ENCODE measurements around the gene TOM1L2. TPM values are rescaled to one million over a fixed set of nuclear protein-coding genes. Genes with fewer than 3 reads are reported as not detected.

TOM1L2 gene
- total and polyA plus RNA-seq, 9 donors: 18.5 to 40.1 (median 30.2) TPM

DNA sequence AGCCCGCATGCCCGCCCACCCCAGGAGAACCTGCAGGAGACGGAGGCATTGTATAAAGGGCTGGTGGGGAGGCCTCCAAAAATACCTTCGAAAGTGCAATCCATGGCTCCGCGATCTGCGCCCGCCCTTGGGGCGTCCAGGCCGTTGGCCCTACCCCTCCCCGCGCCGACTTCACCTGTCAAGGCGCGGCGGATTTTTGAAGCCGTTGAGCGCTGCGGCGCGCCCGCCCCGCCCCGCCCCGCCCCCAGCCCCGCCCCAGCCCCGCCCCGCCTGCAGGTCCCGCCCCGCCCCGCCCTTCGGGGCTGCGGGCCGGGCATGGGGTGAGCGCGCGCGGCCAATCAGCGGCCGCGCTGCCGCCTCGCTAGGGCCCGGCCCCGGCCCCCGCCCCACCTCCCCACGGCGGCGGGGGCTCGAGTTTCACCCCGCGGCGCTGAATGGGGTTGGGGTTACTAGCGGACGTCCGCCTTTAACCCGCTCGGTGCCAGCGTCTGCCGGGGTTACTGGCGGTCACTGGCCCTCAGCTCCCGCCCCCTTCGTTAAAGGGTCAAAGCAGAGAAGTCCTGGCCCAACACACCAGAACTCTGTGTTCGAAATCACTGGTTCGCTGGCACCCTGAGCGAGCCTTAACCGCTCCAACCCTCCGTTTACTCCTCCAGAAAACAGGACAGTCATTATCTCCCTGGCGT is 148.6 kb downstream of the TOM1L2 start:
- peaks cover 67% of the 10 kb centered on the region for H3K4me1 ChIP-seq (ENCODE audit: control insufficient read depth, insufficient read depth, low read length)

DNA sequence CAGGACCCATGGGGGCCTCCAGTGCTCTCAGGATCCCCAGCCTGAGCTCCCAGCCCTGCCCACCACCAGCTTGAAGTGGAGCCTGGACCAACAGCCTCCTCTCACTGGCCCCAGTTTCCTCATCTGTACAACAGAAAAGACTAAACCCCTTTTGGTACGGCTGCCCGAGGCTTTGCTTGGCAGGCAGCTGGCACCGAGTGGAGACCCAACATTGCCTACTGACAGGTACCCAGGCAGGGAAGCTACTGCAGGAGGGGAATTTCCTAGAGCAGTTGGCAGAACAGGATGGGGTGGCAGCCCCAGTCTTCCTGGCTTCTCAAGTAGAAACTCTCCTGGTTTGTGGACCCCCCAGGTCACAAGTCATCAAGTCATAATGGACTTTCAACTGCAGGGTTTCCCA is 149.6 kb downstream of the TOM1L2 start:
- Histone ChIP-seq H3K9me3 (replicated peaks; ENCODE audit: control insufficient read depth, low read depth, low read length) (no peaks in the 10 kb centered on the region), H3K4me3 (ENCODE audit: low read length) (peak overlapping the region; percentile 40), H3K27ac (ENCODE audit: low read length) (no peak overlapping the region), H3K27me3 (ENCODE audit: control insufficient read depth, insufficient read depth, low read length) (no peaks in the 10 kb centered on the region), H3K4me1 (ENCODE audit: control insufficient read depth, insufficient read depth, low read length) (peaks cover 71% of the 10 kb centered on the region), H3K36me3 (ENCODE audit: control insufficient read depth, insufficient read depth, low read length) (peaks cover 36% of the 10 kb centered on the region)
- WGBS (ENCODE audit: insufficient coverage): 83% methylated on average over 1 of the region's 3 CpGs
- DNase-seq: no peak

More for the DNA sequence above, 148.6 kb downstream of the TOM1L2 start:
- Histone ChIP-seq H3K27me3 (ENCODE audit: control insufficient read depth, insufficient read depth, low read length) (no peaks in the 10 kb centered on the region), H3K27ac (ENCODE audit: low read length) (peak overlapping the region; percentile 91), H3K36me3 (ENCODE audit: control insufficient read depth, insufficient read depth, low read length) (peaks cover 27% of the 10 kb centered on the region), H3K4me3 (ENCODE audit: low read length) (peak overlapping the region; percentile 45), H3K9me3 (replicated peaks; ENCODE audit: control insufficient read depth, low read depth, low read length) (no peaks in the 10 kb centered on the region)
- WGBS (ENCODE audit: insufficient coverage): under 1% methylated on average over 50 of the region's 69 CpGs
- peak; percentile 95 for DNase-seq

DNA sequence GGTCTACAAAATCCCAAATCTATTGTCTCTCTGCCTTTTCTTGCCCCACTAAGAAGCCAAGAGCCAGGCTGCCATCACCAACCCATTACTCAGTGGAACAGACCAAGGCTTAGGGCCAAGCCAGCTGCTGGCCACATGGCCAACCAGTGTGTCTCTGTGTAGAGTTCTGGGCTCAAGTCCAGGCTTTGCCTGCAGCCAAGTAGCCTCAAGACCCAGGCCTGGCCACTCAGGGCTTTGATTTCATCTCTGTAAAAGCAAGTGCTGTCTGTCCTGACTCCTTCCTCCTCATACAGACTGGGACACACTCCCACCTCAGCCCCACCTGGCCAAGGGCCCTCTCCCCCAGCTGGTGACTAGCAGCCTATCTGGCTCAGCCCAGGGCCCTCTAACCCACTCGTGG is 150.0 kb downstream of the TOM1L2 start:
- peak; percentile 76 for DNase-seq
- Histone ChIP-seq H3K9me3 (replicated peaks; ENCODE audit: control insufficient read depth, low read depth, low read length) (no peaks in the 10 kb centered on the region), H3K4me3 (ENCODE audit: low read length) (peak overlapping the region; percentile 9), H3K27ac (ENCODE audit: low read length) (no peak overlapping the region), H3K27me3 (ENCODE audit: control insufficient read depth, insufficient read depth, low read length) (no peaks in the 10 kb centered on the region), H3K36me3 (ENCODE audit: control insufficient read depth, insufficient read depth, low read length) (peaks cover 38% of the 10 kb centered on the region), H3K4me1 (ENCODE audit: control insufficient read depth, insufficient read depth, low read length) (peaks cover 71% of the 10 kb centered on the region)
- WGBS (ENCODE audit: insufficient coverage): 44% methylated on average over 1 of the region's 1 CpG

DNA sequence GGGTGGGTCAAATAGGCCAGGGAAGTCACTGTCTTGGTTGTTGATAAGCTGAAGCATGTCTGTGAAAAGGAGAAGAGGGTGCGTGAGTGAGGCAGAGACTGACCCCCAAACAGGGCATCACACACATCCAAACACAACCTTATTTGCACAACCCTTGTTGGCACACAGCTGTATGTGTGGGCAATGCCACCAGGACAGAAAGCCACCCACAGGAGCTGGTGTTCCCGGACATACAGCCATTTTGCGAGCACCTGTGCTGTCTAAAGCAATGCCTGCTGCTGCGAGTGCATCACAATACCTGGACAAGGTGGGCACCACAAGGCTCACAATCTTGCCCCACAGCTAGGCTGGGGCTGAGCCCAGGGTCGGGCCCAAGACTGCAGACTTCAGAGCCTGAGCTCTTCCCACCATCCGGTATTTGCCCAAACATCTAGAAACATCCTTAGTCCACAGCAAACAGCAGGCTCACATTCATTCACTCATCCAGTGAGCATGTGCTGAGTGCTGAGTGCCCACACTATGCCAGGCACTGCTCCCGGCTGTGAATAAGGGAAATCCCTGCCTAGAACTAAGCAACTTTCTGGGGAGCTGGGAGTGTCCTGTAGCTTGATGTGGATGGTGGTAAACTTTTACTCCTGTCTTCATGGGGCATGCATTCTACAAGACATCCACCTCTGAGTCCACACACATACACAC is 151.6 kb downstream of the TOM1L2 start:
- H3K27ac ChIP-seq (ENCODE audit: low read length): no peak overlapping the region

DNA sequence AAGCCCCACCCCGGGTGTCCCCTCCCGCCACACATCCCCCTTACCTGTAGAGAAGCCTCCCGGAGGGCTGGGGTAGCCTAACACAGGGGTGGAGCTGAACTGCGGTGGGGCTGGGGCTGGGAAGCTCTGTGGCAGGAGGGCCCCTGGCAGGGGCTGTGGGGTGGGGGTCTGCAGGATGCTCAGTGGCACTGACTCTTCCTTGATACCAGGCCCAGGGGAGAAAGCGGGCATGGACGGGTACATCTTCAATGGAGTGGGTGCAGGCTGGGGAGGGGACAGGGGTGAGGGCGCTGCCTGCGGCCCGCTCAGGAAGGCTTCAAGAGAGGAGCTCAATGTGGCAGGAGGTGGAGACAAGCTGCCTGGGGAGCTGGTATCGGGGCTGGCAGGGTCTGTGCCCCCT is 152.2 kb downstream of the TOM1L2 start:
- H3K36me3 ChIP-seq (ENCODE audit: control insufficient read depth, insufficient read depth, low read length): peaks cover 53% of the 10 kb centered on the region
- no peaks in the 10 kb centered on the region for H3K27me3 ChIP-seq (ENCODE audit: control insufficient read depth, insufficient read depth, low read length)
- no peaks in the 10 kb centered on the region for H3K9me3 ChIP-seq (replicated peaks; ENCODE audit: control insufficient read depth, low read depth, low read length)
- H3K27ac ChIP-seq (ENCODE audit: low read length): no peak overlapping the region
- WGBS (ENCODE audit: insufficient coverage): 100% methylated on average over 1 of the region's 10 CpGs
- peaks cover 57% of the 10 kb centered on the region for H3K4me1 ChIP-seq (ENCODE audit: control insufficient read depth, insufficient read depth, low read length)
- no peak for DNase-seq
- no peak overlapping the region for H3K4me3 ChIP-seq (ENCODE audit: low read length)

More for the DNA sequence above, 151.6 kb downstream of the TOM1L2 start:
- no peak for DNase-seq
- Histone ChIP-seq H3K27me3 (ENCODE audit: control insufficient read depth, insufficient read depth, low read length) (no peaks in the 10 kb centered on the region), H3K4me3 (ENCODE audit: low read length) (no peak overlapping the region), H3K4me1 (ENCODE audit: control insufficient read depth, insufficient read depth, low read length) (peaks cover 58% of the 10 kb centered on the region), H3K36me3 (ENCODE audit: control insufficient read depth, insufficient read depth, low read length) (peaks cover 48% of the 10 kb centered on the region), H3K9me3 (replicated peaks; ENCODE audit: control insufficient read depth, low read depth, low read length) (no peaks in the 10 kb centered on the region)
- WGBS (ENCODE audit: insufficient coverage): 91% methylated on average over 5 of the region's 7 CpGs

DNA sequence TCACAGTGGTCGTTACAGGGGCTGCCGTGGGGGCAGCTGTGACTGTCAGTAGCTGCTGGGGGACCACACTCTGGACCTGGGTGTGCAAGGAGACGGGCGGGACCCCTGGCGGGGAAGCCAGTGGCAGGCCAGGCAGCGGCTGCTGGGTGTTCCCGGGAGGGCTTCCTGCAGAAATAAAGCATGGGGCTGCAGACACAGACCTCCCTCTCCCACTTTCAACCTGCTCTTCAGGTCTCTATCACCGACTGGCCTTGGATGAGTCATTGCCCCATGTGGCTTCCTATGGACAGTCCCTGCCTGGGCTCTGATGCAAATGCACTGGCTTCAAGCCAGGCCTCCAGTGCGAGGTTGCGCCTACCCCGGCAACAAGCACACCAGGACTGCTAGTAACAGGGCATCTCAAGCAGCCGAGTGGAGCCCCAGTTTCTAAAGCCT is 152.6 kb downstream of the TOM1L2 start:
- Histone ChIP-seq H3K36me3 (ENCODE audit: control insufficient read depth, insufficient read depth, low read length) (peaks cover 58% of the 10 kb centered on the region), H3K27ac (ENCODE audit: low read length) (no peak overlapping the region), H3K4me3 (ENCODE audit: low read length) (no peak overlapping the region), H3K9me3 (replicated peaks; ENCODE audit: control insufficient read depth, low read depth, low read length) (no peaks in the 10 kb centered on the region), H3K27me3 (ENCODE audit: control insufficient read depth, insufficient read depth, low read length) (no peaks in the 10 kb centered on the region), H3K4me1 (ENCODE audit: control insufficient read depth, insufficient read depth, low read length) (peaks cover 57% of the 10 kb centered on the region)
- DNase-seq: peak; percentile 49
- 36% methylated on average over 12 of the region's 12 CpGs for WGBS (ENCODE audit: insufficient coverage)

DNA sequence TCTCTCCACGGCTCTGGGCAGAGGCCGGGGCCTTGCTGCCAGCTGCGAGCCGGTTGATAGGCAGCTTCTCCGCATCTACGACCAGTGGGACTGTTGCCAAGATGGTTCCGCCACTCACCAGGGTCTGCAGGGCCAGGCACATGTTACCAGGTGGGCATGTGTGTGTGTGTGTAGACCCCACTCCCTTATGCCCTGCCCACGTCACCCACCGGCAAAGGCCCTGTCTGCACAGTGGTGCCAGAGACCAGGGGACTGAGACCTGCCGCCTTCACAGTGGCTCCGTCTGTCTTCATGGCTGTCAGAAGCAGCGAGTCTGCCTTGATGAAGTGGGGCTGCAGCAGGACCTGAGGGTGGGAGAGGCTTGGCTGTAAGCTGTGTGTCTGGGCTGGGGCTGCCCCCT is 153.1 kb downstream of the TOM1L2 start:
- Histone ChIP-seq H3K27me3 (ENCODE audit: control insufficient read depth, insufficient read depth, low read length) (no peaks in the 10 kb centered on the region), H3K4me1 (ENCODE audit: control insufficient read depth, insufficient read depth, low read length) (peaks cover 57% of the 10 kb centered on the region), H3K36me3 (ENCODE audit: control insufficient read depth, insufficient read depth, low read length) (peaks cover 63% of the 10 kb centered on the region), H3K9me3 (replicated peaks; ENCODE audit: control insufficient read depth, low read depth, low read length) (no peaks in the 10 kb centered on the region), H3K27ac (ENCODE audit: low read length) (no peak overlapping the region), H3K4me3 (ENCODE audit: low read length) (no peak overlapping the region)
- no peak for DNase-seq
- 79% methylated on average over 7 of the region's 12 CpGs for WGBS (ENCODE audit: insufficient coverage)

DNA sequence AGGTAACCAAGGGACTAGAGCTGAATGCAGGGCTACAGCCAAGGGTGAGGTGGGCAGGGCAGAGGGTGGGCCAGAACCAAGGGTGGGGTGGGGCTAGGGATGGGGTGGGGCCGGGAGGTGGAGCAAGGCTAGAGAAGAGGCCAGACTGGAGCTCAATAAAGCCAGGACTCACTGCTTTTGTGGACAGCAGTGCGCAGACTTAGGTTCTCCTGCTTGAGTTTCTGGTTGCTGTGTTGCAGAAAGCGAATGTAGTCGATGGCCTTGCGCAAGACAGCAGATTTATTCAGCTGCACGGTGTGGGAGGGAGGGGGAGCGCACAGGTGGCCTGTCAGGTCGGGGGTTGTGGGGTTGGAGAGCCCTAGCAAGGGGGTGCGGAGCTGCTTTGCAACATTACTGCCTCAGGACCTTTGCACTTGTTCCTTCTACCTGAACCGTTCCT is 154.1 kb downstream of the TOM1L2 start:
- Histone ChIP-seq H3K36me3 (ENCODE audit: control insufficient read depth, insufficient read depth, low read length) (peaks cover 66% of the 10 kb centered on the region), H3K4me1 (ENCODE audit: control insufficient read depth, insufficient read depth, low read length) (peaks cover 58% of the 10 kb centered on the region), H3K4me3 (ENCODE audit: low read length) (no peak overlapping the region), H3K27ac (ENCODE audit: low read length) (no peak overlapping the region), H3K9me3 (replicated peaks; ENCODE audit: control insufficient read depth, low read depth, low read length) (no peaks in the 10 kb centered on the region), H3K27me3 (ENCODE audit: control insufficient read depth, insufficient read depth, low read length) (no peaks in the 10 kb centered on the region)
- WGBS (ENCODE audit: insufficient coverage): 74% methylated on average over 9 of the region's 10 CpGs
- no peak for DNase-seq

DNA sequence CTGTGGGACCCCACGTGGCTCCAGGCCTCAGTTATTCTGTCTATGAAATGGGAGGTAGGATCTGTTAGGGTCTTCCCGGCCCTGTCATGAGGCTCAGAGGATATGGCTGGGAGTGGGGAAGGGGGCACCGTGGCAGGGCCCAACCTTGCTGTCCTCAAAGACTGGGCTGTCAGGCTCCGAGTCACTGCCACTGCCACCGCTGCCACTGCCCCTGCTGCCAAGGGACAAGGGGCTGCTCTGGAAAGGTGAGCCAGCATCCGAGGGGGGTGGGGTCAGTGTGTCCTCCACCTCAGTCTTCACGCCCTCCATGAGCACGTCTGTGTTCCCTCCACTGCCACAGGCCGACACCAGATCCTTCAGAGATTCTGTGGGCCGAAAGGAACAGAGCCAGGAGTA is 154.7 kb downstream of the TOM1L2 start:
- Histone ChIP-seq H3K4me3 (ENCODE audit: low read length) (no peak overlapping the region), H3K9me3 (replicated peaks; ENCODE audit: control insufficient read depth, low read depth, low read length) (no peaks in the 10 kb centered on the region), H3K36me3 (ENCODE audit: control insufficient read depth, insufficient read depth, low read length) (peaks cover 72% of the 10 kb centered on the region), H3K27me3 (ENCODE audit: control insufficient read depth, insufficient read depth, low read length) (no peaks in the 10 kb centered on the region), H3K4me1 (ENCODE audit: control insufficient read depth, insufficient read depth, low read length) (peaks cover 53% of the 10 kb centered on the region), H3K27ac (ENCODE audit: low read length) (no peak overlapping the region)
- WGBS (ENCODE audit: insufficient coverage): 82% methylated on average over 5 of the region's 10 CpGs
- no peak for DNase-seq

DNA sequence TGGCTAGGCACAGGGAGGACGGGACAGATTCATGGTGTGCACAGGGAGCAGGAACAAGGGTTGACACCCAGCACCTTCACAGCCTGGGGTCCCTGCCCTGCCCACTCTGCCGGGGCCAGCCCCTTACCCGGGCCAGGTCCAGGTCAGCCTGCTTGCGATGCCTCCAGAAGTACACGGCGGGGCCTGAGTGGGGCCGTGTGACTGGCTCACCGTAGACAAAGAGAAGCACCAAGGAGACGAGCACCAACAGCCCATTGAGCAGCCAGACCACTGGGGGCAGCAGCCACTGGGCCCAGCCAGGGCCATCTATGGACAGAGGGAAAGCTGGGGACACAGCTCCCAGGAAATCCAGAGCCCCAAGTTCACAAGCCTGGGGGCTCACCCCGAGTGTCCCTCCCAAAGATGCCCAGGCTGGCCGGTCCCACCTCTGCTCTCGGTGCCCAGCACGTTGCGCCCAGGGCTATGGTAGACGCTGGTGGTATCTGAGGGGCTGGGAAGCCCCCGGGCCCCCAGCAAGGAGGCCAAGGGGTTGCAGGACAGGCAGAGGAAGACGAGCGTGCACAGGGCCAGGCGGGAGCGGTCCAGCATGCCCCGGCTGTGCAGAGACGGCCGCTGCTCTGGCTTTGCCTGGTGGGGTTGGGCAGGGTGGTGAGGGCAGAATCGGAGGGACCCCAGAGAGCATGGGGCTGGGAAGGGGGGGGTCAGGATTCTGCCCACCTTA is 155.2 kb downstream of the TOM1L2 start:
- no peaks in the 10 kb centered on the region for H3K27me3 ChIP-seq (ENCODE audit: control insufficient read depth, insufficient read depth, low read length)
- 81% methylated on average over 18 of the region's 24 CpGs for WGBS (ENCODE audit: insufficient coverage)
- DNase-seq: no peak
- H3K9me3 ChIP-seq (replicated peaks; ENCODE audit: control insufficient read depth, low read depth, low read length): no peaks in the 10 kb centered on the region
- H3K4me1 ChIP-seq (ENCODE audit: control insufficient read depth, insufficient read depth, low read length): peaks cover 53% of the 10 kb centered on the region
- H3K27ac ChIP-seq (ENCODE audit: low read length): no peak overlapping the region
- H3K4me3 ChIP-seq (ENCODE audit: low read length): no peak overlapping the region
- H3K36me3 ChIP-seq (ENCODE audit: control insufficient read depth, insufficient read depth, low read length): peaks cover 75% of the 10 kb centered on the region
